GM18502 (cell line): ENCODE measurements around the gene ATRIP.
A peak's percentile ranks its signal among the peaks of the same experiment; 100 is the strongest.
"Not testable (repeated sequence)": the region's sequence is repeated elsewhere in the genome, so short reads cannot be mapped to it uniquely, and the experiment has no call there.

ENCODE experiments used
- ATAC-seq: cut with Tn5 transposase; IDR thresholded peaks from one replicate; pipeline ENCODE4 v1.9.1; 2021; ENCODE audit warnings: mild to moderate bottlenecking; ENCODE audit not compliant: unreplicated experiment, poor library complexity

The ATRIP gene

GRCh38 chr3:48446425-48447193 is at the start of gene ATRIP:
TSS of gene ATRIP (plus strand) at chr3:48446737. CDS start at chr3:48446846, 109 bp downstream.
- peak; percentile 85 for ATAC-seq

- no peak for ATAC-seq
These were observed 48.5 kb upstream of the ATRIP start for GRCh38 chr3:48397767-48398681.

GRCh38 chr3:48398701-48399386 is 47.7 kb upstream of the ATRIP start:
- ATAC-seq, result no peak

- ATAC-seq, result no peak
These were observed 47.0 kb upstream of the ATRIP start for GRCh38 chr3:48399387-48400172.

DNA sequence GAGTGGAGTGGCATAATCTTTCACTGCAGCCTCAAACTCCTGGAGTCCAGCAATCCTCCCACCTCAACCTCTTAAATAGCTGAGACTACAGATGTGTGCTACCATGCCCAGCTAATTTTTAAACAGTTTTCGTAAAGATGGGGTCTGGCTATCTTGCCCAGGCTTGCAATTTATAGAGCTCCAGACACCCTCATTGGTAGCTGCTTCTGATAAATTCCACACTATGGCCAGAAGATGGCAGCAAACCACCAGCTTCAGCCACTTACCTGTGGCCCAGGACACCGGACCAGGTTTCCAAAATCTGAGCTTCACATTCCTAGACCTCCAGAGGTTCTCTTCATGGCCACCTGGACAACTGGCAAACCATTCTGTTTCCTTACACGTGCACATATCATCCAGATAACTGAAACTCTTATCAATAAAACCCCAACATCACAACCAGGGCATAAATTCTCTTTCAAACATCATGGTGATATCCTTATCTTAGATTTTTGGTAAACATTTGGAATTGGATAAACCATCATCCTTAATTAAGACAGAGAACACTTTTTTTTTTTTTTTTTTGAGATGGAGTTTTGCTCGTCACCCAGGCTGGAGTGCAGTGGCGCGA is 45.6 kb upstream of the ATRIP start:
- no peak for ATAC-seq

- not testable (repeated sequence) for ATAC-seq
These were observed 45.1 kb upstream of the ATRIP start for GRCh38 chr3:48401434-48401901.

GRCh38 chr3:48402281-48402732 is 44.2 kb upstream of the ATRIP start:
- ATAC-seq, result no peak

- ATAC-seq, result no peak
These were observed 43.6 kb upstream of the ATRIP start for GRCh38 chr3:48402907-48403306.

DNA sequence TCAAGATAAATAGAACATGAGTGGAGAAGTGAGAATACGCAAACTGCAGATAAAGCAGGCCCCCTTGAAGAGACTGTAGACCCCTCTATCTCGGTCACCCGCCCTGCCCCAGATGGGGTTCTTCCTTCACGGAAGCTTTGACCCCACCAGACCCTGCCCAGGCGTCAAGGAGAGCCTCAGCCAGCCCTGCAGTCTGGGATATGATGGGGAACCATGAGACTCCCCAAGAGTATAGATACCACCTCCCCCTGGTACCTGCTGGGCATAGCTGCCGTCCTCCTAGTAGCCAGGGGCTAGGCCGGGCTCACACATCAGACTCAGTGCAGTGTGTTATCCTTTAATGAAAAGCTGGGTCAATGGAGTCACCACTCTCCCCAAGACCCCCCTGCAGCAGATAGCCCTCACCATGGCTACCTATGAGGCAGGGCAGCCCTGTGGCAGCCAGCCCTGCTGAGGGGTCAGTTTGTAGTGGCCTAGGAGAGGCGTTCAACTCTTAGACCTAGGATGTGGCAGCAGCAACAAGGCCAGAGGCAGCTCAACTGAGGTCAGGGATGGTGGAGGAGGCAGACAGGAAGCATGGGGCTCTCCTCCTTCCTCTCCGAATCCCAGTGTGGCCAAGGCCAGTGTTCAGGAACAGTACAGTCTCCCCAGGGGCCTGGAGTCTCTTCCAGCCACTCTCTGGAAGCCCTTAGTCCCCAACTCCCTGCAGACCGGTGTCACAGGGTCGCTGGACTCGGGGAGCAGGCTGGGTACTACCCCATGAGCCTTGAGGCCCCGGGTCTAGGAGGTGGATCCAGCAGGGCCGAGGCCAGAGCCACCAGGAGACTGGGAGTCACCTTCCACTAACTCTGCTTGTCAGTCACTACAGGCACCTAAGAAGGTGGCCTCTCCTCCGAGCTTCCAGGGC is 42.8 kb upstream of the ATRIP start:
- no peak for ATAC-seq

DNA sequence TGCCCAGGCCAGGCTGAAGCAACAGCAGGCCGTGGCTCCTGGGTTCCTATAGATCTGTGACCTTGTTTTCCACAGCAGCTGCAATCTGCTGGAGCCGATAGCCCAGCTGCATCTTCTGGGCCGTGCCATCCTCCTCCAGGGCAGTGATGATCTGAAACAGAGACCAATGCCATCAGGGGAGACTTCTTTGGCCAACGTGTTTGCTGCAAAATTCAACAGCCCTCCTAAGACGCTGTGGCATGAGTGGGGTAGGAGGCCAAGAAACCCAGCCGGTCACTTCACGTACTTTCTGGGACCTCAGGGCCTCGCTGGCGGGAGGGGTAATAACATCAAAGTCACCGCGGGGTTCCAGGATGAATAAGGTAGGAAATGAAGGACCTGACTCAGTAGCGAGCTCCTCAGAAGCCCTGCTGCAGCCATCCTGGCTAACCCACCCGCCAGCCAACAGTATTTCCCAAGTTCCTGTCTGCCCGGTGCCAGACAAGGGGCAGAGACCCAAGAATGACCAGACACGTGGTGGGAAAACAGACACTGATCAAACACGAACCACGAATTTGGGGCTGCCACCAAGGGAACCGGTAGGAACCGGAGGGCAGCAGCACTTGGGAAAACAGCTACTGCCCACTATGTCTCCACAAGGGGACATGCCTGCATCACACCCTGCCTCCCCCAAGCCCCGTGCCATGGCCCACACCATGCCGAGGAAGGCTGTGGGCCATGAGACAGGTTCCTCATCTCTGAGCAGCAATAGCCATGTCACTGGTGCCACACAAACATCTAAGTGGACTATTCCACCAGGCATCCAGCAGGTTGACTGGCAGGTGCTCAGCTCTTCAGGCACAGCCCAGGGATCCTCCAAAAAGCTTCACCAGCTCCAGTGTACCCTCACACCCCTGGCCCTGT is 41.8 kb upstream of the ATRIP start:
- ATAC-seq, result no peak

DNA sequence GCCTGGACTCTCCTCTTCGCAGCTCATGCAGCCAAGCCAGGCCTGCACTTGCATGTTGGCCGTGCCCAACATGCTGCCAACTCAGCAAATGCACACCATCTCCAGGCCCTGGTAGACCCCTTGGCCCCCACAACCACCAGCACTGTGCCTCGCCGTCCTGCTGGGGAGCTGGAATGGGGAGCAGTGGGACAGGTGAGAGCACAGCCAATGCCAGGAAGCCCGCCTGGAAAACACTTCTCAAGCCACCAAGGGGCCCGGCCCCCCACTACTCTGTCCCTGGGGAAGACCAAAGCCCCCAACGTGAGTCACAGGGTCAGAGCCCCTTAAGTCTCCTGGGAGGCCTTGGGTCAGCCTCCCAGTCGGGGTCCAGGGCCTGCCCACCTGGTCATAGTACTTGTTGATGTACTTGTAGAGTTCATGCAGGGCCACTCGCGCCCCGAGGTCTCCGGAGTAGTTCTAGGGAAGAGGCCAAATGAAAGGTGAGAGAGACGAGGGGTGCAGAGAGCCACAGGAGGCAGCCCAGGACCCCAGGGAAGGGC is 41.1 kb upstream of the ATRIP start:
- no peak for ATAC-seq

DNA sequence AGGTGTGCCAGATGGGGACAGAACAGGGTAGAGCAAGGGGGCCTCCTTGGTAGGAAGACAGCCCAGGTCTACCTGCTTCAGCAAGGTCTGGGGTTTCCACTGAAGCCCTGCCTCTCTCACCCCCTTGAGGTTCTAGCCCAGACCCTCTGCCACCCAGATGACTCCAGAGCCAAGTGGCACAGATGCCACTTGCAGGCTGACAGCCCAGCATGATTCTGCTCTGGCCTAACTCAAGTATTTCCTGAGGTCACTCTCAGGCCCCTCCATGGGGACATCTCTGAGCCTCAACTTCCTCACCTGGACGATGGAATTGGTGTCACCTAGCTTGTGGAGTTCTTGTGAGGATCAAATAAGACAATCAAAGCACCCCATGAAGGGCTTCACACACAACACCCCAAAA is 40.6 kb upstream of the ATRIP start:
- ATAC-seq, result no peak

DNA sequence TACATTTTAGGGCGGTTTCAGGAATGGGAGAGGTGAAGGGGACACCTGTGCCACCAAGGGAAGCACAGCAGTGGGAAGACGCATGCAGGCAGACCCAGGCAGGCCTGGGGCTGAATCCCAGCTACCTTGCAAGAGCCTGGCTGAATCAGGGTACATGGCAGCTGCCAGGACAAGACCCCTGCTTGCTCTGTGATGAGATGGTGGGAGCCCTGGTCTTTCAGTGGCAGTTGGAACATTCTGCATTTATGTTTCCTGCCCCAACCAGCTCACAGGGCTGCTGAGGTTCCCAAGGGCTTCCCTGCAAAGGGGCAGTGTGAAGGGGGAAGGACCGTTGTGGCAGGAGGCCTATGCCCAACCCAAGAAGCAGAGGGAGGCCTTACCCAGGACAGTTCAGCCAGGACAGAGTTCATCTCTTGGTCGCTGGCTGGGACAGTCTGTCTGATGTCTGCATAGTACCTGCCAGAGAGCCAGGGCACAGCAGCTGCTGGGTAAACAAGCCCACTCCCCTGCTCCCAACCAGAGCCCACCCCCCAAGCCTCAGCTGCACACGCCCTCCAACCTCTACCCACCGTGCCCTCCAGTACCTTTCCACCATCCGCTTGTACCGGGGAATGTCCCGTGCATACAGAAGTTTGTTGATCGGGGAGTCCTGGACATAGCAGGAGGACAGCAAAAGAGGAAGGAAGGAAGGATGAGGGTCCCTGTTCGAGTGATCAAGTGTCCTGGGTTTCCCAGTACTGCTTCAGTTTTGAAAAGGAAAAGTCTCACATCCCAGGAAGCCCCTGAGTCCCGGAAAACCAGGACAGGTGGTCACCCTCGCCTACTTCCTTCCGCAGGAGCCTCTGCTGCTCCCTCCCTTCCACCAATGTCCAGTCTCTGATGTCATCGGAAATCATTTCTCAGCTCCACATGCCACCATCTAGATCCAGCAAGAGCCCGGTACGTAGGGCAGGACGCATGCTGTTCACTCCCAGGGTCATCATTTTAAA is 39.8 kb upstream of the ATRIP start:
- ATAC-seq, result no peak

DNA sequence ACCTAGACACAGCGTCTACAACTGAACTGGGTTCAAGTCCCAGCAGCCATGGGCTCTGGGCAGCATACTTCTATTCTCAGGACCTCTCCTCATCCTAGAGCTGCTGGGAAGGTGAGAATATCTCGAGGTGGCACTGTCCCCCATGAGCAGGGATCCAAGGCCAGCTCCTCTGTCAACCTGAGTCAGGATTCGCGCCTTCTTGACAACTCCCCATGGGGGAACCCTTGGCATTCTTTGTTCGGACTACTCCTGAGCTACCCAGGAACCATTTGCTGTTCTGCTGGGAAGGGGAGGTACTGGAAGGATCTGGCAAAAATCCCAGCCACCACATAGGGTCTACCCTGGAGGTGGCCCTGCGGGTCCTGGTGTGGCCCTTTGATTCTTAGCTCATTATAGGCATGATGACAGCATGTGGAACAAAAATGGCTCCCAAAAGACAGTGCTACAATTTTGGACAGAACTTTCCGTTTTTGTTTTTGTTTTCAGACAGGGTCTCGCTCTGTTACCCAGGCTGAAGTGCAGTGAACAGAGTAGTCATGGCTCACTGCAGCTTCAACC is 38.9 kb upstream of the ATRIP start:
- ATAC-seq, result no peak

GRCh38 chr3:48408823-48409281 is 37.7 kb upstream of the ATRIP start:
- ATAC-seq, result no peak
